Measurements from ENCODE around the gene NOC3L. TPM values are rescaled to one million over a fixed set of nuclear protein-coding genes. Genes with fewer than 3 reads are reported as not detected.
A peak's percentile ranks its signal among the peaks of the same experiment; 100 is the strongest.

NOC3L gene
- total and polyA plus RNA-seq, 2 experiments from 2014 or later: 23.4 to 29.9 TPM

DNA sequence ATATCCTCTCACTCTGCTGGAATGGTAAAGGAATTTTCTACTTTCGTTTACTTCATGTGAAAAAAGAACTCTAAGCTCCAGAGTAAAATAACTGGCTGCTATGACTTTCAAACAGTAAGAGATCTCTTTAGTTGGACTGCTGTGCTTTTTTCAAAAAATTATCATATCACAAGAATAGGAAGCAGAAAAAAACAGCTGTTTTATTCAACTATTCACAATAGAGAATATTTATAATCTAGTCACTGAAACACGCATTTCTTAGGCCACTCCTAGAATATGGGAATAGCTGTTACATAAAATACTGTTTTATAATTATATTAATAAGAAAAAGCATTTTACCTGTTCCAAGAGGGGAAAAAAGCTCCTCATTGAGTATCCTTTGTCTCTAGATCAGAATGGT is 29.7 kb downstream of the NOC3L start:
- in situ Hi-C loops (cut with MboI): no loop called here
- H3K36me3 ChIP-seq (ENCODE audit: low read depth): peaks cover 69% of the 10 kb centered on the region
- no peak overlapping the region for H3K9ac ChIP-seq

GRCh38 chr10:94328613-94329012 is 34.1 kb downstream of the NOC3L start:
- DNase-seq: no peak
- Histone ChIP-seq H3K79me2 (ENCODE audit: insufficient read depth) (no peaks in the 10 kb centered on the region), H3K4me1 (ENCODE audit: insufficient read depth) (no peaks in the 10 kb centered on the region), H3F3A (ENCODE audit: insufficient read depth) (no peaks in the 10 kb centered on the region), H3K36me3 (ENCODE audit: low read depth) (peaks cover 38% of the 10 kb centered on the region), H3K27ac (no peak overlapping the region), H2AFZ (no peak overlapping the region), H3K27me3 (replicated peaks; ENCODE audit: insufficient read depth) (no peaks in the 10 kb centered on the region), H3K9me3 (ENCODE audit: low read depth) (no peaks in the 10 kb centered on the region), H3K4me2 (ENCODE audit: unreplicated experiment) (no peak overlapping the region), H3K4me3 (no peak overlapping the region), H3K9me2 (ENCODE audit: insufficient read depth) (no peaks in the 10 kb centered on the region), H4K20me1 (ENCODE audit: insufficient read depth) (no peaks in the 10 kb centered on the region), H3K9ac (no peak overlapping the region)
- TF ChIP-seq EZH2 (IDR thresholded peaks at IDR 0.05; ENCODE audit: insufficient read depth, poor library complexity, severe bottlenecking) (no peak), EZH2phosphoT487 (IDR thresholded peaks at IDR 0.05; ENCODE audit: insufficient read depth, low read depth) (no peak)
- in situ Hi-C loops (cut with MboI): loop anchor here (10.0 kb wide), 1 partner anchor 414 kb away; no protein-coding TSS in a partner anchor
- 88 to 94% methylated on average over 3 of the region's 3 CpGs for WGBS, 2 experiments (ENCODE audit: low coverage in 1 of 2, low lambda C conversion rate in 2 of 2, missing lambda C conversion rate in 2 of 2)

More for the DNA sequence above, 29.7 kb downstream of the NOC3L start:
- no peaks in the 10 kb centered on the region for H3K79me2 ChIP-seq (ENCODE audit: insufficient read depth)
- no peaks in the 10 kb centered on the region for H3K4me1 ChIP-seq (ENCODE audit: insufficient read depth)
- H3K4me3 ChIP-seq: no peak overlapping the region
- no peaks in the 10 kb centered on the region for H3K9me2 ChIP-seq (ENCODE audit: insufficient read depth)
- H3K27me3 ChIP-seq (replicated peaks; ENCODE audit: insufficient read depth): no peaks in the 10 kb centered on the region
- H3K27ac ChIP-seq: no peak overlapping the region
- H3K4me2 ChIP-seq (ENCODE audit: unreplicated experiment): no peak overlapping the region
- WGBS, 2 experiments (ENCODE audit: low coverage in 1 of 2, low lambda C conversion rate in 2 of 2, missing lambda C conversion rate in 2 of 2): 95 to 97% methylated on average over 2 of the region's 2 CpGs
- H3F3A ChIP-seq (ENCODE audit: insufficient read depth): no peaks in the 10 kb centered on the region
- no peak for TF ChIP-seq EZH2phosphoT487 (IDR thresholded peaks at IDR 0.05; ENCODE audit: insufficient read depth, low read depth)
- TF ChIP-seq EZH2 (IDR thresholded peaks at IDR 0.05; ENCODE audit: insufficient read depth, poor library complexity, severe bottlenecking): no peak
- H4K20me1 ChIP-seq (ENCODE audit: insufficient read depth): no peaks in the 10 kb centered on the region
- no peaks in the 10 kb centered on the region for H3K9me3 ChIP-seq (ENCODE audit: low read depth)
- no peak overlapping the region for H2AFZ ChIP-seq
- DNase-seq: no peak

- Histone ChIP-seq H4K20me1 (ENCODE audit: insufficient read depth) (no peaks in the 10 kb centered on the region), H3K79me2 (ENCODE audit: insufficient read depth) (no peaks in the 10 kb centered on the region), H3K36me3 (ENCODE audit: low read depth) (peaks cover 30% of the 10 kb centered on the region; the same call in 1 of the 2 replicates), H3K4me1 (ENCODE audit: insufficient read depth) (no peaks in the 10 kb centered on the region), H3K4me2 (ENCODE audit: unreplicated experiment) (no peak overlapping the region), H3K9me3 (ENCODE audit: low read depth) (no peaks in the 10 kb centered on the region), H3K27ac (no peak overlapping the region), H3F3A (ENCODE audit: insufficient read depth) (no peaks in the 10 kb centered on the region), H2AFZ (no peak overlapping the region), H3K9me2 (ENCODE audit: insufficient read depth) (no peaks in the 10 kb centered on the region), H3K27me3 (replicated peaks; ENCODE audit: insufficient read depth) (no peaks in the 10 kb centered on the region), H3K9ac (no peak overlapping the region), H3K4me3 (no peak overlapping the region)
- no peak for DNase-seq
- in situ Hi-C loops (cut with MboI): loop anchor here (10.0 kb wide), 1 partner anchor 413 kb away; no protein-coding TSS in a partner anchor
- TF ChIP-seq EZH2phosphoT487 (IDR thresholded peaks at IDR 0.05; ENCODE audit: insufficient read depth, low read depth): no peak
- no peak for TF ChIP-seq EZH2 (IDR thresholded peaks at IDR 0.05; ENCODE audit: insufficient read depth, poor library complexity, severe bottlenecking)
- WGBS, 2 experiments (ENCODE audit: low coverage in 1 of 2, low lambda C conversion rate in 2 of 2, missing lambda C conversion rate in 2 of 2): 92 to 100% methylated on average over 1 of the region's 1 CpG
These were observed 35.1 kb downstream of the NOC3L start for GRCh38 chr10:94327649-94328048.

DNA sequence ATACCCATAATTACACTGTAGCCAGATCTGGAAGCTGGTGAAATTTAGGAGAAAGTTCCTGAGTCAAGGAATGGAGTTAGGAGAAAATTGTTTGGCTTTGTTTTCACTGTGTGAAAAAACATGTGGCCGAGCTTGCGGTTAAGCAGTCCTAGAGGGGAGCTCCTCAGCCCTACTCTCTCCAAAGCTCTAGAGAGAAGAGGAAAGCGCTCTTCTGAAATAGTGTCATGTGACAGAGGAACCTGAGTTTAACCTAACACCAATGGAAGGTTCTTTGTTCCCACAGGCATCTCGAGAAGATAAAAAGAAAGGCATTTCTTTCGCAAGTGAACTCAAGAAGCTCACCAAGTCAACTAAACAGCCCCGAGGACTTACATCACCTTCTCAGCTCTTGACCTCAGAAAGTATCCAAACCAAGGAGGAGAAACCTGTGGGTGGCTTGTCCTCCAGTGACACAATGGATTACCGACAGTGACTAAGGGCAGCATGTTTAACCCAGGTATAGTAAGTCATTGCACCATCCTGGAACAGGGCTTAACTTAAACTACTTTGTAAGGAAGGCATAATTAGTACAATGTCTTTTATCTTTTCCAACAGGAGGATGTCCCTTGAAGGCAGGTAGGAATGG is 38.0 kb downstream of the NOC3L start:
- Histone ChIP-seq H3K27ac (no peak overlapping the region), H3F3A (ENCODE audit: insufficient read depth) (peaks cover 8% of the 10 kb centered on the region; the same call in 1 of the 2 replicates), H3K4me3 (no peak overlapping the region), H4K20me1 (ENCODE audit: insufficient read depth) (no peaks in the 10 kb centered on the region), H3K9me3 (ENCODE audit: low read depth) (no peaks in the 10 kb centered on the region), H3K36me3 (ENCODE audit: low read depth) (peaks cover 11% of the 10 kb centered on the region; the same call in 1 of the 2 replicates), H3K79me2 (ENCODE audit: insufficient read depth) (no peaks in the 10 kb centered on the region), H3K4me2 (ENCODE audit: unreplicated experiment) (no peak overlapping the region), H3K9me2 (ENCODE audit: insufficient read depth) (no peaks in the 10 kb centered on the region), H2AFZ (no peak overlapping the region), H3K4me1 (ENCODE audit: insufficient read depth) (no peaks in the 10 kb centered on the region), H3K9ac (no peak overlapping the region), H3K27me3 (replicated peaks; ENCODE audit: insufficient read depth) (no peaks in the 10 kb centered on the region)
- peak; percentile 2 for DNase-seq
- 90 to 93% methylated on average over 7 of the region's 7 CpGs for WGBS, 2 experiments (ENCODE audit: low coverage in 1 of 2, low lambda C conversion rate in 2 of 2, missing lambda C conversion rate in 2 of 2)
- no peak for TF ChIP-seq EZH2 (IDR thresholded peaks at IDR 0.05; ENCODE audit: insufficient read depth, poor library complexity, severe bottlenecking)
- TF ChIP-seq EZH2phosphoT487 (IDR thresholded peaks at IDR 0.05; ENCODE audit: insufficient read depth, low read depth): no peak
- in situ Hi-C loops (cut with MboI): loop anchor here (10.0 kb wide), 1 partner anchor 410 kb away; no protein-coding TSS in a partner anchor
